Stimulated activated CD8-positive, alpha-beta memory T cell treated with anti-CD3 and anti-CD28 coated beads, Interleukin-4, amount 100 ng/mL, for 24 hours (primary cell): ENCODE data around the gene UBALD1.

ENCODE experiments used
- DNase-seq: peaks from one replicate; pipeline ENCODE4 v3.0.0-alpha.2; 2020; ENCODE audit warnings: low read depth

Gene UBALD1

DNA sequence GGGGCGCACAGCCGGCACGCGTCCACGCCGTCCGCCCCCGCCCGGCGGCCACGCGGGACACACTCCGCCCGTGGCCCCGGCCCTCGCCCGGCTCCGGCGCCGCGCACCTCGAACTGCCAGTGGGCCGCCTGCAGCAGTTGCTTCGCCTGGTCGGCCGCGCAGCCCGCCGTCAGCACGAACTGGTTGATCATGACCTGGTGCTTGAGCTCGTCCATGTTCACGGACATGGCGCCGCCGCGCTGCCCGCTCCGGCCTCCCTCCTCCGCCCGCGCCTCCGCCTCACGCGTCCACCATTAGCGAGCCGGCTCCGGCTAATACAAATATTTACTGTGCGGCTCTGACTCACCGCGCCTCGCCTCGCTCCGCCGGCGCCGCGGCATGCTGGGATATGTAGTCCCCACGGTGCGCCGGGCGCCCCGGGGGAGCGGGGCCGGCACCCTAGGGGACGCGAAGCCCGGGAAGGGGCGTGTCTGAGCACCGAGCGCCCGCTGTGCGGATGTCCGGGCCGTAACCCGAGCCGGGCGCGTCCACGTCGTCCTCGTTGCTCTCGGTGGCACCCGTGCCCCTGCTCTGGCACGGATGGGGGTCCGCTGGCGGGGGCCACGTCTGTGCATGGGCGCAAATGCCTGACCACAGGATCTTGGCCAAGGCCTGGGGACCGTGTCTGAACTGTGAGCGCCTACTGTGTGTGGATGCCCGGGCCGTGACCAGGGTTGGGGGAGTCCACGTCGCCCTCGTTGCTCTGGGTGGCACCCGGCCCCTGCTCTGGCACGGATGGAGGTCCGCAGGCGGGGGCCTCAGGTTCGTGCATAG is at the start of gene UBALD1:
Gene UBALD1 (minus strand): TSS at position 318 of the 813 bp plus-strand sequence. CDS start 91 bp downstream, at position 227.
- DNase-seq = peak; percentile 68

DNA sequence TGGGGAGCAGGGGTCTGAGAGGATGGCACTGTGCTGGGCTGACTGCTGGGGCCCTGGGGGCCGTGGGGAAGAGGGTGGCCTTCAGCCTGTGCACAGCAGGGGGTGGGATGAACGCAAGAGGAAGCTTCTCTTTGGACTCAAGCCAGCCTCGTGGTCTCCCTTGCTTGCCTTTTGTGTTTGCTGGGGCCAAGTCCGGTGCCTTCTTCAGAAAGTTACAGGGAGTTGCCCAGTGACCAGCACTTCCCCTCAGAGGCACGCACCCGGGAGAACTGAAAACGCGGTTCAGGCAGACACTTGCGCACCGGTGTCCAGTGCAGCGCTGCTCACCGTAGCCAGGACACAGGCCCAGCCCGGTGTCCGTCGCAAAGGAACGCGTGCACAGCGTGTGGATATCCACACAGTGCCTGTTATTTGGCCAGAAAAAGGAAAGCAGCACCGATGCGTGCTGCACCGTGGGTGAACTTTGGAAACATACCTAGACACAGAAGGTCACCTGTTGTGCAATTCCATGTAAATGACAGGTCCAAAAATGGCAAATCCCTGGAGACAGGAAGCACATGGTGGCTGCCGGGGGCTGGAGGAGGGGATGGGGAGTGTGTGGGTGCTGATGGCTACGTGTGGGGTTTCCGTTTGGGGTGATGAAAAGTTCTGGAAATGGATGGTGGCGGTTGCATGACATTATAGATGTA is 49.2 kb upstream of the UBALD1 start:
- no peak for DNase-seq

DNA sequence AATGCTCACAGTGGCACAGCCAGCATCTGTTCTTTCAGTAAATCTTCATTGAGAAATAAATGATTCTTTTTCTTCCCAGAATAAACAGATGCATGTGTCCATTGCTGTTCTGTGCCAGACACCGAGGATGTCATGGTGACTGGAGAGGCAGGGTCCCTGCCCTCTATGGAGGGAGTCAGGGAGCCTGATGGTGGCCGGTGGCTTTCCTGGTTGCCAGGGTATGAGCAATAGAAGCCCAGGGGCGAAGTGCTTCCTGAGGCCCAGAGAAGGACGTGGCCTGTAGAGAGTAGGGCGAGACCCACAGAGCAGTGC is 48.7 kb upstream of the UBALD1 start:
- no peak for DNase-seq

DNA sequence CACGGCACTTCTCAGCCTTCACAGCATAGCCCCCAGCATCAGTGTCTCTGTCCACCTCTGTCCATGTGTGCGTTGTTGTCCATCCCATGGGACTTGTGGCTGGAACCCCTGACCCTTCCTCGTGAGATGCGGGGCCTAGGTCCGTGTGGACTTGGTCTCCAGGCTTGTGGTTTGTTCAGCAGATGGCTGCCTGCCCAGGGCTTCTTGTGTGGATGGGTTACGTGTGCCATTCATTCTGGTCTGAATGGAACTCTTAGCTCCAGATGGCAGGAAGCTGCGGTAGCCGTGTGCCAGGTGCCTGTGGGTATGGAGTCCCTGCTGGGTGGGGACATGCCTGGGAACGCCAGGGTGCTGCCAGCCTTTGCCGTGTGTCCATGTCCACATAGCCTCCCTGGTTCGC is 47.0 kb upstream of the UBALD1 start:
- DNase-seq = no peak

DNA sequence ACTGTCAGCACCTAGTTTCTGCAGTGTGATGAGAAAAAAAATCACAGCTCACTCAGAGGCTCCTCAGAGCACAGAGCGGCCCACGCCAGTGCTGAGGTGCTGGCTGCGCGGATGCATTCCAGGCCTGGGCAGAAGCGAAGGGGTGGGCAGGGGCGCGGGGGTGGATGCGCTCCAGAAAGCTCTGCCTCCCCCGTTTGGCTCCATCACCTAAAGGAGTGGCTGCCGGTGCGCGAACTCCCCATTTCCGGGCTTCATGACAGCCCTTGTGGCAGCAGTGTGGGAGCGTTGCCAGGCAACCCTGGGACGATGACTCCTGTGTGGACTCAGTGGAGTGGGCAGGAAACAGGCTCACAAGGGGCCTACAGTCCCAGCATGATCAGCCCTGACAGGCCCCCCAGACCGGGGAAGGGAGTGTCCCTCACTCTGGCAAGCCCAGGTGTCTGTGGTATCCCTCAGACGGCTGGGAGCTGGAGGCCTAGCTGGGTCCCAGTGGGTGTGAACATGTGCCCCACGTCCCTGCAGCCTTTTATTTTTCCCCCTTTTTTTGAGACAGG is 45.8 kb upstream of the UBALD1 start:
- peak; percentile 86 for DNase-seq

DNA sequence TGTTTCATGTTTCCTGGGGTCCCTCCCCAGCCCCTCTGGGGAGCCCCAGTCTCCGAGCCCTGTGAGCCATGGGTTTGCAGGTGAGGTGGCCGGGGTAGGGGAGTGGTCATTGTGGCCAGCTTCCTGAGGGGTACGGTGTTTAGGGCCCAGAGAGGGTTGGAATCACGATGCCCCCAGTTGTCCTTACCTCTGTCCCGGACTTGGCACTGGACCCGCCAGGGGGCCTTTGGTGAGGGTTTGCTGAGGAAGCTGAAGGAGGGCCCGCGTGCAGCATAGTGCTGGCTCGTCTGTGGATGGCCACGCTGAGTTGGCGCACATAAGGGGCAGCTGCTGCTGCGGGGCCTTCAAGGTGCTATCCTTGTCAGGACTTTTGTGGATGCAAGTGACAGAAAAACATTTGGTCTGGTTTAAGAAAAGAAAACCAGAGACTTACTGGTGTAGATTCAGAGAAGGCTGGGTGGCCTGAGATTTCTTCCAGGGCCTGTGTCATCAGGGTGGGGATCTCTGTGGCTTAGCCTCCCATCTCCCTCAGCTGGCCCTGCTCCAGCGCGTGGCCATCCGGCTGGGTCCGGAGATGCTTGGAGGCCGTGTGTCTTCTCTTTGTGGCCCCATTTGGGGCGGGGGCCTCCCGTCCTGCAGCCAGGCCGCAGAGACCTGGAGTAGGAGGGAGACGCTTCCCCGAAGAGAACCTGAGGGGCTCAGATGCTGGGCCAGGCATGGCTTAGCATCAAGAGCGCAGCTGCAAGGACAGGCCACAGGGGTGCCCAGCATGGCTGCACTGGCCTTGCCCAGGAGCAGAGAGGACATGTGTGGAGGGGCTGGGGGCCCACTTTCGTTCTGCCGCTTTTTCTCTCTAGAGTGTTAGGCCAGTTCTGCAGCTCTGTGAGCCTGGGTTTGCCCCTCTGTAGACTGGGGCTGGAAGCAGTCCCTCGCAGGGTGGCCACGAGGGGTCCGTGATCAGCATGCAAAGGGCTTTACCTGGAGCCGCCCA is 45.0 kb upstream of the UBALD1 start:
- DNase-seq = no peak

GRCh38 chr16:4656695-4657686 is 42.3 kb upstream of the UBALD1 start:
- DNase-seq = no peak

GRCh38 chr16:4656221-4656620 is 41.5 kb upstream of the UBALD1 start:
- no peak for DNase-seq

GRCh38 chr16:4655801-4656200 is 41.1 kb upstream of the UBALD1 start:
- no peak for DNase-seq

DNA sequence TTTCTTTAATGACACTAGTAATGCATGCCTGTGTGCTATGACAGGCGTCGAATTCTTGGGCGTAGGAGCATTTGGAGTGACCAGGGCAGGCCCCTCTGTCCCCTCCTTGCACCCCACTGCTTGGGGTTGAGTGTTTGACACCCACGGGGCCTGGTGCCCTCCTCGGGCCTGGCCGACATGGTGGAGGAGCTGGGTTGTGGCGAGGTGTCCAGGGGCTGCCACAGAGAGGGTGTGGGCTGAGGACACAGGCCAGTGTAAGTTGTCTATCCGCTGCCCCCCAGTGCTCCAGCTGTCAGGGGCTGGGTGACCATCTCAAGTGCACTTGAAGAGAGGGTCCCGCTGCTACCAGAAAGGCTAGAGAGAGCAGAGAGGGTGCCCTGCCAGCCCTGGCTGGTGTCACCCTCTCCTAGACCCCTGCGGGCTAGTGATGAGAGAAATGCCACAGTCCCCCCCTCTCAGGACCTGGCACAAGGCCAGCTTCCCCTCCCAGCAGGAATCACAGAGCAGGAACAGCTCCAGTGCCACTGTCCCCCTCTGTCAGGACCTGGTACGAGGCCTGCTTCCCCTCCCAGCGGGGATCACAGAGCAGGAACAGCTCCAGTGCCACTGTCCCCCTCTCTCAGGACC is 40.4 kb upstream of the UBALD1 start:
- no peak for DNase-seq

GRCh38 chr16:4654011-4654963 is 39.6 kb upstream of the UBALD1 start:
- no peak for DNase-seq

DNA sequence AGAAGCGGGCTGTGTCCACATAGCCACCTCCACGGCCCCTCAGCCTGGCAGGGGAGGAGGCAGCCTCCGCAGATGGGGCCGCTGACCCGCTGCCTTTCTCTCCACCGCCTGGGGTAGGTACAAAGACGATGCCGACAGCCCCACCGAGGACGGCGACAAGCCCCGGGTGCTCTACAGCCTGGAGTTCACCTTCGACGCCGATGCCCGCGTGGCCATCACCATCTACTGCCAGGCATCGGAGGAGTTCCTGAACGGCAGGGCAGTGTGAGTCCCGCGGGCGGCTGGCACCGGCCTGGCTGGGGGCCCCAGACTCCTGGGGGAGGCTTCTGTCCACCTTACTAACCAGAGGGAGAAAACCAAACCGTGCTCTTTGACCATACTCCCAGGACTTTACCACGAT is 37.9 kb upstream of the UBALD1 start:
- no peak for DNase-seq

DNA sequence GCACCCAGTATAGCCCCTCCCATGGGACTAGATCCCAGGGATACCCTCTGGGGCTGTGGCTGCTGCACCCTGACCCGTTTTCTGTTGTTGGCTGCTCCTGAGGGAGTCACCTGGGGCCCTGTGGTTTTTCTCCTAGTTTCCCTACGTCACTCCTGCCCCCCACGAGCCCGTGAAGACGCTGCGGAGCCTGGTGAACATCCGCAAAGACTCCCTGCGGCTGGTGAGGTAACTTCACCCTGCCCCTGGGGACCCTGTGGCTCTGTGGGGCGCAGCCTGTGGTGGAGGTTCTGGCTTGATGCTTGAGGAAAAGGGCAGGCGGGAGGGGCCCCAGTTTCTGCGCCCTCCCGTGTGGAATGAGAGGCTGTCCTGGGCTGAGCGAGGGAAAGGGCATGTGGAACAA is 37.1 kb upstream of the UBALD1 start:
- no peak for DNase-seq

DNA sequence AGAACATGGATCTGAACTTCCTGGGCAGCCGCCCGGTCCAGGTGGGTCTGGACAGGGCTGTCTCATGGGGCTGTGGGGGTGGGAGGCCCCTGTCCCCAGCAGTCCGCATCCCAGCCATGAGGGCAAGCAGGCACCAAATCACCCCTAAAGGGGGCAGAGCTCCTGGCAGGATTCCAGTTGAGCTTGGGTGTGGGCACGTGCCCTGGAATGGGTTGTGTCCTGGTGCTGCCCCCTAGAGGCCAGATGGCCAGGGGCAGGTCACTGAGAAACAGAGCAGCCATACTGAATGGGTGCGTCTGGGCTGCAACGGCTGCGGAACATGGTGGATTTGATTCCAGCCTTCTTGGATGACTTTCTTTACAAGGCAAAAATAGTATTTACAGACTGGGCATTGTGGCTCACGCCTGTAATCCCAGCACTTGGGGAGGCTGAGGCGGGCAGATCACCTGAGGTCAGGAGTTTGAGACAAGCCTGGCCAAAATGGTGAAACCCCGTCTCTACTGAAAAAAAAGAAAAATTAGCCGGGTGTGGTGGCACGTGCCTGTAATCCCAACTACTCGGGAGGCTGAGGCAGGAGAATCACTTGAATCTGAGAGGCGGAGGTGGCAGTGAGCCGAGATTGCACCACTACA is 35.9 kb upstream of the UBALD1 start:
- DNase-seq = peak; percentile 69

DNA sequence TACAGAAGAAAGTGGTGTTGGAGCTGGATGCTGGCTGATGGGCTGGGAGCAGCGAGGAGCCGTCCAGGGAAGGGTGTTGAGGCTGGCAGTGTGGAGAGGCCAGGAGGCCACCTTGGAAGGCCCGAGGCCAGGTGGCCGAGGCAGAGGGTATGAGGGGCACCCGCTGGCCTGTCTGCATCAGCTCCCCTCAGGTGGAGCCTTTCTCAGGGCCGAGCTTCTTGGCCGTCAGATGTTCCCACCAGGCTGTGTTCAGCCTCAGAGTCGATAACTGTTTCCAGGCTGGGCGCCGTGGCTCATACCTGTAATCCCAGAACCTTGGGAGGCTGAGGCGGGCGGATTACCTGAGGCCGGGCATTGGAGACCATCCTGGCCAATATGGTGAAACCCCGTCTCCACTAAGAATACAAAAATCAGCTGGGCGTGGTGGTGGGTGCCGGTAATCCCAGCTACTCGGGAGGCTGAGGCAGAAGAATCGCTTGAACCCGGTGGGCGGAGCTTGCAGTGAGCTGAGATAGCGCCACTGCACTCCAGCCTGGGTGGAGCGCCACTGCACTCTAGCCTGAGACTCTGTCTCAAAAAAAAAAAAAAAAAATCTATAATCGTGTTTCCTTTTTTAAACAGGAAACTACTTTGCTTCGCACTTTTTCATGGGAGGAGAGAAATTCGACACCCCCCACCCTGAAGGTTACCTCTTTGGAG is 35.2 kb upstream of the UBALD1 start:
- DNase-seq = no peak

GRCh38 chr16:4648917-4649316 is 34.2 kb upstream of the UBALD1 start:
- no peak for DNase-seq

- DNase-seq = no peak
Measured at GRCh38 chr16:4647644-4647980, 32.9 kb upstream of the UBALD1 start.
